ENCODE results near the gene SPAG8.

The SPAG8 gene, protein sequence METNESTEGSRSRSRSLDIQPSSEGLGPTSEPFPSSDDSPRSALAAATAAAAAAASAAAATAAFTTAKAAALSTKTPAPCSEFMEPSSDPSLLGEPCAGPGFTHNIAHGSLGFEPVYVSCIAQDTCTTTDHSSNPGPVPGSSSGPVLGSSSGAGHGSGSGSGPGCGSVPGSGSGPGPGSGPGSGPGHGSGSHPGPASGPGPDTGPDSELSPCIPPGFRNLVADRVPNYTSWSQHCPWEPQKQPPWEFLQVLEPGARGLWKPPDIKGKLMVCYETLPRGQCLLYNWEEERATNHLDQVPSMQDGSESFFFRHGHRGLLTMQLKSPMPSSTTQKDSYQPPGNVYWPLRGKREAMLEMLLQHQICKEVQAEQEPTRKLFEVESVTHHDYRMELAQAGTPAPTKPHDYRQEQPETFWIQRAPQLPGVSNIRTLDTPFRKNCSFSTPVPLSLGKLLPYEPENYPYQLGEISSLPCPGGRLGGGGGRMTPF

DNA sequence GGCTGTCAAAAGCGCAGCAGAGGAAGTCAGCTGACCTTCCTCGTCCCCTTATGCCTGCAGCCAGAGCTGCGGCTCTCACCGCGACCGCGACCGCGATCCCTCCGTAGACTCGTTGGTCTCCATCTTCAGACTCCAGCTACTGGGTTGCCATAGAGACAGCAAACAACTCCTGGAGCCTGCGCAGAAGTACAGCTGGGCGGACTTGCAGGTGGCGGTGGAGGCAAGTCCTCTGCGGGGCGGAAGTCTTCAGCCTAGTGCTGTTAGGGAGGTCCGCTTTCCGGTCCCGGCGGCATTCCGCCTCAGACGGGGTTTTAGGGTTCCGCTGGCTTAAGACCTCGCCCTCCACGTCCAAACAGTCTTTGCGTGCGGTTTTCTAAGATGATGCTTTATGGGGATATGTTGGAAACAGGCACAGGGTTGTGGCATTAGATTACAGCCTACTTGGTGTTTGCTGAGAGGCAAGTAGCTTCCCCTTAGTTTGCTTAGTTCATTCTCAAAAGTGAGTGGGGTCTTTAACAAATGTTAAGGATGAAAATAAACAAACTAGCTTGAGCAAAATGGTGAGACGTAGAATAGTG lies at the start of gene SPAG8:
TSS of gene SPAG8 (minus strand) at position 238 of the 578 bp plus-strand sequence. CDS start at position 123, 115 bp downstream.
- peak; percentile 80 to 81 for DNase-seq (ENCODE audit: low read depth in 2 of 2)

DNA sequence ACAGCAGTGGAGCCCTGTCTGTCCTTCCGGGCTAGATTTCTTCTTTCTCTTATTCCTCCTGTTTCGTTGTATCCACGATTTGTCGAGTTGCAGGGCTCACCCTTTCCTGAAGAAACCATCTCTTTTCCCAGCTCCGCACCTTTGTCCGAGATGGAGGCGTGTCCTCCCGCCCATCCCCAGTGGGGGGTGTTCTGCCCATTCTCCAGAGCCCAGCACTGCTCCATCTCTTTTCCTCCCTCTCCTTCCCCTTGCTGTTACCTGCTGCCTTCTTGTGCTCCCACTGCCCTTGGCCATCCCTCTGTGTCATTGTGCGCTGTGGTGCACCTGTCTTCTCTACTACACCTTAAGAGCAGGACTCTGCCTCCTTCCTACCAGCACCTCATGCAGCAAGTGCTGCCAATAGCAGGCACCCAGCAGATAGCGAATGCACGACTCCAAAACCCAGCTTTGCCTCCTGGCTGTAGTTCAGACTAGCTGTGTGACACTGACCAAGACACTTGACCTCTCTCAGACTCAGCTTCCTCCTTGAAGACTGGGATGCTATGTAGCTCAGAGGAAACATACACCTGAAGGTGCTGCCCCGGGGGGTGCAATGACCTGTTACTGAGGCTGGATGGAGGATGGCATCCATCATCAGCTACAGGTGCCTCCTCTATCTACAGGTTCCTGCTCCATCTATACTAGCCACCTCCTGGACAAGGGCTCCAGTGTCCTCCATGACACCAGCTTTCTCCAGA lies 49.3 kb upstream of the SPAG8 start:
- no peak for DNase-seq (ENCODE audit: low read depth in 2 of 2)

DNA sequence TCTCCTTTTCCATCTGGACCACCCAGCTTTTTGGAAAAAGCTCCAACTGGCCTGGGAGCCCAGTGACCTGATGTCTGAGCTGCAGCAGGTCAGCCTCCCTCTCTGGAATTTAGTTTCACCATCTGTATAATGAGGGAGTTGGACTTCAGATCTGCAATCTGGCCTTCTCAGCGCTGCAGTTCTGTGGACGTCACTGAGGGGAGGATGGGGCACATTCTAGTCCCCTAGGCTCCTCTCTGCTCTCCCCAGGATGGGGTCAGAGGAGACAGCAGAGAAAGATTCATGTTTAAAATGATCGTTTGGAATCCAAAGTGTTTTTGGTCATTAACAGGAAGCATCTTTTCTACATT lies 47.9 kb upstream of the SPAG8 start:
- no peak for DNase-seq (ENCODE audit: low read depth in 2 of 2)

DNA sequence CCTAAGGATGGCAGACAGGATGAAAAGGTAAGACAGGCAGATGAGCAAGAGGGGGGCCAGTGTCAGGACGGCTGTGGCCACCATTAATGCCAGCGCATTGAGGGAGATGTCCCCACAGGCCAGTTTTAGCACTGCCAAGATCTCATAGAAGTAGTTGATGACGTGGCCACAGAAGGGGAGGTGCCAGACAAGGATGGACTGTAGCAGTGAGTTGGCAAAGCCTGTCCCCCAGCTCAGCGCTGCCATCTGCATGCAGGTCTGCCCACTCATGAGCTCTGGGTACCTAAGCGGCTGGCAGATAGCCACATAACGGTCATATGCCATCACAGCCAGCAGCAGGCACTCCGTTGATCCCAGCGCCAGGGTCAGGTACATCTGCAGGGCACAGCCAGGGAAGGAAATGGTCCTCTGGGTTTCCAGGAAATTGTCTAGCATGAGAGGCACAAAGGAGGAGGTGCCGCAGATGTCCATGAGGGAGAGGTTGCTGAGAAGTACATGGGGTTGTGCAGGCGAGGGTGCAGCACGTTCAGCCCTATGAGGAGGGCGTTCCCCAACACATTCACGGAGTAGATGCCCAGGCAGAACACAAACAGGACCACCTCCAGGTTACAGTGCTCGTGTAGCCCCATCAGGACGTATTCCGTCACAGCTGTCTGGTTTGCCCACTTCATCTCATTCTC lies 47.4 kb upstream of the SPAG8 start:
- DNase-seq (ENCODE audit: low read depth in 2 of 2) = no peak

DNA sequence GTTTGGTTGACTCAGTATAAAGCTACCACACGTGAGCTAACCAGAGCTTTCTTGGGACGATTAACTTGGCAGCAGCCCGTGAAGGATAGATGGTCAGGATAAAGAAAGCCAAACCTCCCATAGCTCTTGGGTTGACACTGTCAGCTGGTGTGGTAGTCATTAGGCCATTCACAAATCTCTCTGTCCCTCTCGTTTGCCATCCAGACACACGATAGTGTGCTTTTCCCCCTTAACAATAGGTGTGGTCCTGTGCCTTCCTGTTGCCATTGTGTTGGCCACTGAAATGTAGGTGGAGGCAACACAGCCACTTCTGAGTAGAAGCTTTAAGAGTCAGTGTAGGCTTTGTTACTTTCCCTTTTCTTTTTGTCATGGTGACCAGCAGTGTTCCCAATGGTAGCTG lies 46.4 kb upstream of the SPAG8 start:
- DNase-seq (ENCODE audit: low read depth in 2 of 2) = no peak

DNA sequence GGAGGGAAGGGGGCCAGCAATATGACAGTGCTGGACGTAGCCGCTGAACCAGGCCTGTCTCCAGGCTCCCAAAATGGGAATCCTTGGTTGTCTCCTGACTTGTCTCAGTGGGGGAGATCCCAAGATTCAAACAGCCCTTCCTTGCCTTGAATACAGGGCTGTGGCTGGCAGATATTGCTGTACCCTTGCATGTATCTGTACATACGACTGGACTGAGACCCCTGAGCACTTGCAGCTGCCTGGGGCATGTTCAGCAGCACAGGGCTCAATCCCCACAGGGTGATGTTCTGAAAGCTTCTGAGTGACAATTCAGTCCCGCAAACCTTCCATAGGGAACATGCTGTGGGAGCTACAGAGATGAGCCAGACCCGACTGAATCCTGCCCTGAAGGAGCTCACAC lies 44.8 kb upstream of the SPAG8 start:
- DNase-seq (ENCODE audit: low read depth in 2 of 2) = no peak

DNA sequence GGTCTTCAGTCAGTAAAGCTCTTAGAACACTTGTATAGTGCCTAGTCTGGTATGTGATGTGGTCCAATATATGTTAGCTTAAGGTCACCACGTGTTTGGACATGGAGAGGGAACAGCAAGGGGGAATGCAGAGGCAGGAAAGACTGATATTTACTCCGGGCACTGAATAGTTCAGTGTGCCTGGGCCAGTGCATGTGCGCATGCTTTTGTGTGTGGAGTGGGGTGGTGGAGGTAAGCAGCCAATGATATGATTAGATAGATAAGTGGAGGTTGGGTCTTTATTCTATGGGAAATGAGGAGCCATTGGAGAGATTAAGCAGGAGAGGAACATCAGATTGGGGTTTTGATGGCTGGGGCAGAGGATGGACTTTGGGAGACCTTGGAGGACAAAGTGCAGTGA lies 44.1 kb upstream of the SPAG8 start:
- no peak for DNase-seq (ENCODE audit: low read depth in 2 of 2)

DNA sequence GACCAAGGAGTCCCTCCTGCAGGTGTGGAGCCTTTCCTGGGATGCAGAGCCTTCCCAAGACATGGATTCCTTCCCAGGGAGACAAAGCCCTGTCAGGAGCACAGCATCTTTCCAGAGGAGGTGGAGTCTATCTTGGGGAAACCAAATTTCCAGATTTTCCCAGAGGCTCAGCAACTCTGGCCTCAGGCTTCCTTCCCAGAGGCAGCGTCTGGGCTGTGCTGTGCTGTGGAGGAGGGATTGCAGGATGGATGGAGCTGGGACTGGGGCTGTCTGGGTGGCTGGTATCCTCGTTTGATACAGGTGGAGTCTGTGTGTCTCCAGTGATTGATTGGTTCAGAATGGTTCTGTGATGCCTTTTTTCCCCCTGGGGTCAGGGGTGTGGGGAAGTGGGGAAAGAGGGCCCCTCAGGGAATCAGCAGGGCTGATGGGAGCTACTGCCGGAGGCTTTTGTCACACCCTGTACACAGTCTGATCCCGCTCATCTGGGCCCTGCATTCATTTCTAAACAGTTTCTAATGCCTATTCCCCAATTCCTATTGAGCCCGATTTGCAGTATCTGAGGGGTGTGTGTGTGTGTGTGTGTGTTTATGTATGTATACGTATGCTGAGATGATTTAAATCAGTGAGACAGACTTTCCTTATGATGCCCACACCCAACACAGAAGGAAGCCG lies 42.2 kb upstream of the SPAG8 start:
- DNase-seq (ENCODE audit: low read depth in 2 of 2) = no peak

DNA sequence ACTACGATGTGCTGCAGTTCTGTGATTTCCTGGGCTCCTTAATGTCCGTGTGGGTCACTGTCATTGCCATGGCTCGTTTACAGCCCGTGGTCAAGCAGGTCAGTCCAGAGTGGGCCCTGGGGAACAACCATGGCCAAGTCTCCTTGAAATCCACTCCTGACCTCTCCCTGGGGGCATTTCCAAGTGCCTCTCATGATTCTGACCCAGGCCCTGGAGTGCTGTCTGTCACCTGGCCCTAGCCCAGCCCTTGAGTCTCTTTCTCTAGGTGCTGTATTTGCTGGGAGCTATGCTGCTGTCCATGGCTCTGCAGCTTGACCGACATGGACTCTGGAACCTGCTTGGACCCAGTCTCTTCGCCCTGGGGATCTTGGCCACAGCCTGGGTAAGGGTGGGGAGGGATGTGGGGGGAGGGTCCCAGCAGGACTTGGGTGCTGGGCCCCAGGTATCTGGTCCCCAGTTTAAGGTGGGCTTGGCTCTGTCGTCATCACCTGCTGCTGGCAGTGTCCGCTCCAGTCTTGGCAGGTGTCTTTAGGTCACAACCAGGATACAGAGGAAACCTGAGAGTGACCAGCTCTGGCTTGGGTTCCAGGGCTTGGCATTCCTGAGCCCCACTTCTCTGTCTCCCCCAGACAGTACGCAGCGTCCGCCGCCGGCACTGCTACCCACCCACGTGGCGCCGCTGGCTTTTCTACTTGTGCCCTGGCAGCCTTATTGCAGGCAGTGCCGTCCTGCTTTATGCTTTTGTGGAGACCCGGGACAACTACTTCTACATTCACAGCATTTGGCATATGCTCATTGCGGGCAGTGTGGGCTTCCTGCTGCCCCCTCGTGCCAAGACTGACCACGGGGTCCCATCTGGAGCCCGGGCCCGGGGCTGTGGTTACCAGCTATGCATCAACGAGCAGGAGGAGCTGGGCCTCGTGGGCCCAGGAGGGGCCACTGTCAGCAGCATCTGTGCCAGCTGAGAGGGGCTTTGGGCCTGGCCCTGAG lies 41.1 kb upstream of the SPAG8 start:
- DNase-seq (ENCODE audit: low read depth in 2 of 2) = no peak

DNA sequence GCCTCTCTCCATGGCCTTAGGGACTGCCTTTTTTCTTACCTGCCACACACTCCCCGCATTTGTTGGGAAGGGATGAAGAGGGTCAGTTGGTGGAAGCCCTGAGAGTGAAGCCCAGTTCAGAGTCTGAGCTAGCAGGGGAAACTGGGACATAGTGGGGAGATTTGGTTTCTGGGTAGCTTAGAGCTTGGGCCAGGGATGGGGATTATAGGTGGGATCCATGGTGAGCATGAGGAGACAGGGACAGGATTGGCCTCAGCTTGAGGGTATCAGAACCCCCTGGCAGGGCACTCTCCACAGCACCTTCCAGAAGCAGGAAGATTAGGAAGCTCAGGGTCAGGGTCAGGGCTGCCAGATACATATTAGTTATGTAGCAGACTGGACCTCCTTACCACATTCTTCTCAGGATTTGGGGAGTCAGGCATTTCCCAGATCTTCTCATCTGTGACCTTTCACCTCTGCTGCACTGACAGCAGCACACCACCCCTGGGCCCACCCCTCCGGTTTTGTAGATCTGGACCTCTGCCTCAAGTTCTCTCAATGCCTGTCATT lies 40.3 kb upstream of the SPAG8 start:
- DNase-seq (ENCODE audit: low read depth in 2 of 2) = no peak

DNA sequence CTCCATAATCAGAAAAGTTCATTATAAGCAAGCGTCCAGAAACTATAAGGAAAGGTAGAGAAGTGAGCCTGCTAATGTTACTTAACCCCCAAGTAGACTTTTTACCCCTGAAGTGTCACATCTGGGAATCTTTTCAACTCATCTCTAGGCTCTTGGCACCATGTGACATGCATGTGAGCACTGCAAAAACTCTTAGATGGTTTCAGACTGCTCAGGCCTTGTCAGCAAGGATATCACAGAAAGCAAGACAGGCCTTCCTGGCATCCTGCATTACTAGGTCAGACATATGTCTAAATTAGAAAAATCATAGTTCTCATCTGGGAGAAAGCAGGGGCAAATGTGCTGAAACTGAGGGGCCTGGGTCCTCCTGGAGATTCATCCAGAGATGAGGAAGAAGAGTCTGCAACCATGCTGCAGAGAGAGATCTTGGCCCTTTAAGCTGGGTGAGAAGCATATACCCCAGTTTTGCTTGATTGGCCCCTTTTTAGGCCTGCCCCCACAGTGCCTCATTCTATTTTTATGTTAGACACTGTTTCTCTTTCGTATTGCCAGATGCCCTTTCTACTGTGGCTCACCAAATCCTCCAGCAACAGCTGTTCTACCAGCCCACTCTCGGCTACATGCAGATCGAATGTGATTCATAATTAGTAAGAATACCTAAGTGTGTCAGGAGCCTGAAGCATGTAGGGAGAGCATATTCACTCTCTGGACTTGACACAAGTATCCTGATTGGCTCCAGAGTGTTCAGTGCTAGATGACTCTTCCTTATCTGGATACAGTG lies 35.9 kb upstream of the SPAG8 start:
- no peak for DNase-seq (ENCODE audit: low read depth in 2 of 2)

DNA sequence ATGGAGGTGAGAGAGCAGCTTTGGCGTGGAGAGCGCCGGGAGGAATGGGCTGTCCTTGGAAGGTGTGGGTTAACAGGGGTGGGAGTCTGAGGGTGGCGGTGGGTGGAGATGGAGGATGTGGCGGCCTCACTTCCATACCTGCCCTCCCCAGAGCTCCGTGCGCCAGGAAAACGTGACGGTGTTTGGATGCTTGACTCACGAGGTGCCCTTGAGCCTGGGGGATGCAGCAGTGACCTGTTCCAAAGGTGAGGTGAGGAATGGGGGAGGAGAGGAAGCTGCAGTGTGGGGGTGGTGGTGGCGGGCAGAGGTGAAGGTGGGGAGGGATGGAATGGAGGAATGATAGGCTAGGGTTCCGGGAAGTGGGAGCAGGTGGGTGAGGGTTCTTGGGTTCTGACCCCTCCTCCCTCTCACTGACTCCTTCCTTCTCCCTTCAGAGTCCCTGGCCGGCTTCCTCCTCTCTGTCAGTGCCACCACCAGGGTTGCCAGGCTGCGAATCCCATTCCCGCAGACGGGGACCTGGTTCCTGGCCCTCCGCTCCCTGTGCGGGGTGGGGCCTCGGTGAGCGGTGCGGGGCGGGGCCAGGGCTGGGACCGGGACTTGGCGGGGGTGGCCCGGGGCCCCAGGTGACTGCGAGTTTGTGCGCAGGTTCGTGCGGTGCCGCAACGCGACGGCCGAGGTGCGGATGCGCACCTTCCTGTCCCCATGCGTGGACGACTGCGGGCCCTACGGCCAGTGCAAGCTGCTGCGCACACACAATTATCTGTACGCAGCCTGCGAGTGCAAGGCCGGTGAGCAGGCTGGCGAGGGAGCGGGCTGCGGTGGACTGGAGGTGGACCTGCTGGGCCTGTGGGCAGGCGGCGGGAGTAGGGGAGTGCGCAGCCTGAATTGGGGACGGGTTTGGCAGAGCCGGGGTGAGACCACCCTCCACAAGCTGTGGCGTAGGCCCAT lies 34.0 kb upstream of the SPAG8 start:
- DNase-seq (ENCODE audit: low read depth in 2 of 2) = no peak

DNA sequence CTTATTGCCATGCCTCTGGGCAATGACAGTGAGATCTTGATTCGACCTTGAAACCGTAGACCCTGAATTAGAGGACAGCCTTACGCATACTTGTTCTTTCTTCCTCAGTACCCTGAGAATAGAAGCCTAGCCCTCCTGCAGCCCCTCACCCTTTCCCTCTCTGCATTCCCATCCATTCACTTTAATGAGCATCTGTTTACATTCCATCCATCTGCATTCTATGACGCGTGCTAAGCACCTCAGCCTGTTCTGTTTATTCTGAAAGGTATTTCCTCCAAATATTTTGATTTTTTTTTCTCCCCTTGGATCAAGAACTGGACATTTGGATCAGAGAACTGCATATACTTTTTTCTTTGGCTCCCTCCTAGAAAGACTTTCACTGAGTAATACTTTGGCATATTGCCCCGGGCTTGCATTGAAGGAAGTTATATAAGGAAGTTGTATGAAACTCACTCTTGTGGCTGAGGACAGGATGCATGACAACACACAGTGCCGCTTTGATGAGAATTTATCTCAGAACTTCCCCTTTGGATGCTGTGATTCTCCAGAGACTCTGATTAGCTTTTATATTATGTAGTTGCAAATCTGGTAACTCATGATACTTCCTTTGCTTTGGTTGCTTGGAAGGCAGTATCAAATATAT lies 32.7 kb upstream of the SPAG8 start:
- no peak for DNase-seq (ENCODE audit: low read depth in 2 of 2)

DNA sequence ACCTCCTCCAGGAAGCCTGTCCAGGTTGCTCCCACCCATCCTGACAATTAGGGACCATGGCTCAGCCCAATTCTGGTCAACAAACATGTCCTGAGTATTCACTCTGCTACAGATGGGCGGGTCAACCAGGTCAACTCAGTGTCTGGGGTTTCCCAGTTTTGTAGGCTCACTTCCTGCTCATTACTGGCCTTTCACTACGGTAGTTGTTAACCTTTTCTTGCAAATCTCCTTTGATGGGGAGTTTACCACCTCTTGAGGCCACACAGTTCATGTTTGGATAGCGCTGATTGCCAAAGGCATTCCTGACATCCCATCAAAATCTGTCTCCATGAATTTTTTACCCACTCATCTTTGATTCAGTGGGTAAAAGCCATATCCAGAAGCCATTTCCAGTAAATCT lies 30.7 kb upstream of the SPAG8 start:
- no peak for DNase-seq (ENCODE audit: low read depth in 2 of 2)

DNA sequence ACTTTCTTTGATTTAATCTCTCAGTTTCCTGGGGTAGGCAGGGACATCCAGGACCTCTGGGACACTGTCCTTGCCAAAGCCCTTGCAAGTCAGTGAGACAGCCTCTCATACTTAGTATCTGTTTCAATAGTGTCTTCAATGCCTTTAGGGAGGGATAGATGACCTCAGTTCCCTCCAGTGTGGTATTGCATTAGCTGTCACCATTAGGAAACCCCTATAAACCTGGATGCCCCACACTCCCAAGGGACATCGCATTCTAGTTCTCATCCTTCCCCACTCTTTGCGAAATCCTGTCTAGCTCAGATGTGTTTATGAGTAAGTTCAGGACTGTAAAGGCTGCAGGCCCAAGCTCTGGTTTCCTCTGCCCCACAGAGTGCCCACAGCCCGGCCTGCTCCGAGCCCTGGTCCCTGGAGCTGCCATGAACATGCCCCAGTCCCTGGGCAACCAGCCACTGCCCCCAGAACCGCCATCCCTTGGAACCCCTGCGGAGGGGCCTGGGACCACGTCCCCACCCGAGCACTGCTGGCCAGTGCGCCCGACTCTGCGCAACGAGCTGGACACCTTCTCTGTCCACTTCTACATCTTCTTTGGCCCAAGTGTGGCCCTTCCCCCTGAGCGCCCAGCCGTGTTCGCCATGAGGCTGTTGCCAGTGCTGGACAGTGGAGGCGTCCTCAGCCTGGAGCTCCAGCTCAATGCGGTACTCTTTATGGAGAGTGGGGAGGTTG lies 30.1 kb upstream of the SPAG8 start:
- no peak for DNase-seq (ENCODE audit: low read depth in 2 of 2)

DNA sequence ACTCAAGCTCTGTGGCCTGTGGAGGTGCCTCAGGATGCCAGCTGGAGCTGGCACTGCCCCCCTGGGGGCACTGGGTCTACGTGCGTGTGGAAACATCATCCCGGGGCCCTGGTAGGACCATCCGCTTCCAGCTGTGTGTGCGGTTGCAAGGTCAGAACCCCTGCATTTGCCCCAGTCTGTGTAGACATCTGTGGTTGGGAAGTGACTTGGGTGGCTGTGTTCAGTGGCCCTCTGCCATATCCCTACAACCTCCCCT lies 29.5 kb upstream of the SPAG8 start:
- DNase-seq (ENCODE audit: low read depth in 2 of 2) = no peak

DNA sequence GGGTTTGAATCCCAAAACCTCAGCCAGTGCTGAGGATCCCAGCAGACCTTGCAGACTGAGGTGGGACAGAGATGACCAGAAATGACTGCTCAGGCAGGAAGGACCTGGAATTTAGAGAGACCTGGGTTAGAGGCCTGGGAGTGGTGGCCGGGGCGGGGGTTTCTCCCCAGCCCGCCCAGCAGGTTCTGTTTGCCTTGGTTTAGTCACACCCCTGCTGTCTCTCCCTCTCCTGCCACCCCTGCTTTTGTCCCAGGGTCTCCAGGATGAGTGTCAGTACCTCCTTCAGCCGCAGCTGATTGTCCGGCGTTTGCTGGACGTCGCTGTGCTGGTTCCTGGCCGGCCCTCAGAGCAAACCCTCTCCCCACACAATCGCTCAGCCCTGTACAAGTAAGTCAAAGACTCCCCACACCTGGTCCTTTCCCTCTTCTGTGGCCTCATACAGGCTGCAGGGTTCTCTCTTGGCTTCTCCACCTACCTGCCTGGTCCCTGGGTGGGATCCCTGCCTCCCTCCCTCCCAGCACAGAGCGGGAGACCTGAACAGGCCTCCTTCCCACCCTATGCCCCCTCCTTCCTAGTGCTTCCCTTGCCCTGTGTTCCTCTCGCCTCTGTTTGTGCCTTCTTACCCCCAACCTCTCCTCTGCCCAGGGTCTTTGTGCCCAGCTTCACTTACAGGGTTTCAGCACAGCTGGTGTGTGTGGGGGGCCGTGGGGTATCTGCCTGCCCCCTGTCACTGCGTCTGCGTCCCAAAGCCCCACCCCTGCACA lies 29.0 kb upstream of the SPAG8 start:
- no peak for DNase-seq (ENCODE audit: low read depth in 2 of 2)
